HEK293 (cell line): Measurements from ENCODE around the gene PCDH9.

Source experiments
- CTCF ChIA-PET: fragments of 350-600 bp; formaldehyde crosslinking; extraction: SDS; loops from one replicate; lab custom pipeline; 2021; ENCODE audit warnings: antibody characterized with exemption; lab: Yijun Ruan, JAX
- POLR2A ChIA-PET: fragments of 300-600 bp; formaldehyde crosslinking; extraction: SDS; loops from one replicate; lab custom pipeline; 2020; ENCODE audit warnings: antibody characterized with exemption, inconsistent platforms; lab: Yijun Ruan, JAX
- H3K27ac ChIP-seq: fragments of 200-500 bp; sonication (Bioruptor generic); 2 replicates; pipeline ENCODE4 v1.5.1; 2014; ENCODE audit warnings: low read depth, low read length, control low read depth, inconsistent platforms; ENCODE audit errors: extremely low read depth
- H3K36me3 ChIP-seq, 2 experiments: fragments of 200-500 bp in 1 of 2; sonication (Bioruptor generic) in 1 of 2; 1 replicate in 1 of 2; 2 replicates in 1 of 2; pipeline ENCODE4 v1.5.1; 2014 to 2017; ENCODE audit warnings: inconsistent platforms in 2 of 2, low read length in 2 of 2; ENCODE audit not compliant: control insufficient read depth in 2 of 2, insufficient read depth in 1 of 2
- H3K4me1 ChIP-seq: fragments of 200-500 bp; sonication (Bioruptor generic); 2 replicates; pipeline ENCODE4 v1.5.1; 2014; ENCODE audit warnings: mild to moderate bottlenecking, low read length, inconsistent platforms; ENCODE audit not compliant: control insufficient read depth, insufficient read depth
- H3K4me3 ChIP-seq: 2 replicates; pipeline ENCODE4 v1.5.1; 2011; ENCODE audit warnings: low read depth, mild to moderate bottlenecking, control low read depth, low read length, moderate library complexity
- H3K9me3 ChIP-seq: fragments of 200-500 bp; sonication (Bioruptor generic); 2 replicates; pipeline ENCODE4 v1.5.1; 2014; ENCODE audit warnings: low read depth, low read length, inconsistent platforms; ENCODE audit not compliant: control insufficient read depth, insufficient read depth
- ATF2 ChIP-seq: fragments of 450-650 bp; formaldehyde crosslinking; IDR thresholded peaks from 2 replicates; pipeline ENCODE4 v1.5.1; 2016; ENCODE audit warnings: missing biosample characterization, missing genetic modification characterization, low read depth
- EGR2 ChIP-seq: fragments of 450-650 bp; formaldehyde crosslinking; IDR thresholded peaks from 2 replicates; pipeline ENCODE4 v1.5.1; 2016; ENCODE audit warnings: low read depth, missing biosample characterization, missing genetic modification characterization
- INSM2 ChIP-seq: fragments of 450-650 bp; formaldehyde crosslinking; IDR thresholded peaks from 2 replicates; pipeline ENCODE4 v1.5.1; 2016; ENCODE audit warnings: missing biosample characterization, missing genetic modification characterization
- PRDM4 ChIP-seq: fragments of 450-650 bp; formaldehyde crosslinking; IDR thresholded peaks from 2 replicates; pipeline ENCODE4 v1.5.1; 2017; ENCODE audit warnings: missing biosample characterization, missing genetic modification characterization
- SCRT2 ChIP-seq: fragments of 450-650 bp; formaldehyde crosslinking; IDR thresholded peaks from 2 replicates; pipeline ENCODE4 v1.5.1; 2016; ENCODE audit warnings: missing biosample characterization, missing genetic modification characterization
- TCF7L2 ChIP-seq: IDR thresholded peaks from 2 replicates; pipeline ENCODE4 v1.6.1; 2011; ENCODE audit warnings: low read depth, mild to moderate bottlenecking, inconsistent platforms, low read length, moderate library complexity, borderline replicate concordance
- TRIM28 ChIP-seq: IDR thresholded peaks from 2 replicates; pipeline ENCODE4 v1.6.1; 2011; ENCODE audit warnings: low read length, control low read depth, borderline replicate concordance
- ZBTB48 ChIP-seq: fragments of 450-650 bp; formaldehyde crosslinking; IDR thresholded peaks from 2 replicates; pipeline ENCODE4 v1.5.1; 2016; ENCODE audit warnings: missing biosample characterization, missing genetic modification characterization
- ZFP69B ChIP-seq: fragments of 450-650 bp; formaldehyde crosslinking; IDR thresholded peaks from 2 replicates; pipeline ENCODE4 v1.5.1; 2016; ENCODE audit warnings: missing biosample characterization, missing genetic modification characterization
- ZNF133 ChIP-seq: fragments of 450-650 bp; formaldehyde crosslinking; IDR thresholded peaks from 2 replicates; pipeline ENCODE4 v1.5.1; 2016; ENCODE audit warnings: missing biosample characterization, missing genetic modification characterization
- ZNF211 ChIP-seq: fragments of 450-650 bp; formaldehyde crosslinking; IDR thresholded peaks from 2 replicates; pipeline ENCODE4 v1.5.1; 2016; ENCODE audit warnings: low read depth, missing biosample characterization, missing genetic modification characterization
- ZNF350 ChIP-seq: fragments of 450-650 bp; formaldehyde crosslinking; IDR thresholded peaks from 2 replicates; pipeline ENCODE4 v1.5.0; 2017; ENCODE audit warnings: missing biosample characterization, mild to moderate bottlenecking, missing genetic modification characterization
- ZNF354C ChIP-seq: fragments of 450-650 bp; formaldehyde crosslinking; IDR thresholded peaks from 2 replicates; pipeline ENCODE4 v1.5.1; 2016; ENCODE audit warnings: missing biosample characterization, missing genetic modification characterization, low read depth, borderline replicate concordance
- ZNF549 ChIP-seq: fragments of 450-650 bp; IDR thresholded peaks from 2 replicates; pipeline ENCODE4 v1.5.1; 2018; ENCODE audit warnings: missing biosample characterization, missing genetic modification characterization, mild to moderate bottlenecking, inconsistent platforms, moderate library complexity
- ZNF610 ChIP-seq: fragments of 450-650 bp; formaldehyde crosslinking; IDR thresholded peaks from 2 replicates; pipeline ENCODE4 v1.5.1; 2016; ENCODE audit warnings: missing biosample characterization, missing genetic modification characterization, borderline replicate concordance
- ZNF658 ChIP-seq: fragments of 450-650 bp; formaldehyde crosslinking; IDR thresholded peaks from 2 replicates; pipeline ENCODE4; 2016; ENCODE audit warnings: missing biosample characterization, missing genetic modification characterization
- ZNF707 ChIP-seq: fragments of 450-650 bp; formaldehyde crosslinking; IDR thresholded peaks from 2 replicates; pipeline ENCODE4 v1.5.1; 2016; ENCODE audit warnings: missing biosample characterization, missing genetic modification characterization
- TF ChIP-seq, protein P1 (sequence below): fragments of 450-650 bp; formaldehyde crosslinking; IDR thresholded peaks from 2 replicates; pipeline ENCODE4 v1.5.1; 2016; ENCODE audit warnings: missing biosample characterization, missing genetic modification characterization

PCDH9 gene

GRCh38 chr13:66427458-66427861 lies 802.7 kb downstream of the PCDH9 start (continued):
- TF ChIP-seq EGR2 (tag by site-specific recombination), result no peak

GRCh38 chr13:66425741-66426140 lies 804.4 kb downstream of the PCDH9 start:
- ChIA-PET POLR2A (no interaction called here), CTCF (interaction anchor here (0.6 kb wide), 1 partner anchor 52 kb away, joined by 3 read pairs; no protein-coding TSS in a partner anchor)
- Histone ChIP-seq H3K4me3 (no peak overlapping the region), H3K4me1 (no peaks in the 10 kb centered on the region), H3K9me3 (no peaks in the 10 kb centered on the region), H3K36me3 (no peaks in the 10 kb centered on the region), H3K27ac (no peak overlapping the region)
- TF ChIP-seq ZNF350 (tag by site-specific recombination) (no peak), ZNF549 (tag by site-specific recombination) (no peak), ATF2 (tag by site-specific recombination) (peak; percentile 52; the same call in 1 of the 2 replicates)

- Histone ChIP-seq H3K4me3 (no peak overlapping the region), H3K36me3 (no peaks in the 10 kb centered on the region), H3K9me3 (no peaks in the 10 kb centered on the region), H3K27ac (no peak overlapping the region), H3K4me1 (no peaks in the 10 kb centered on the region)
- ChIA-PET POLR2A (no interaction called here), CTCF (interaction anchor here (0.6 kb wide), 1 partner anchor 1010 kb away, joined by 3 read pairs; no protein-coding TSS in a partner anchor)
- TF ChIP-seq INSM2 (tag by site-specific recombination) (no peak), SCRT2 (peak; percentile 15; the same call in 1 of the 2 replicates)
These were observed 805.7 kb downstream of the PCDH9 start for GRCh38 chr13:66424422-66424821.

GRCh38 chr13:66415444-66415843 lies 814.7 kb downstream of the PCDH9 start:
- no peak overlapping the region for H3K4me3 ChIP-seq
- H3K36me3 ChIP-seq, result no peaks in the 10 kb centered on the region
- H3K9me3 ChIP-seq, result no peaks in the 10 kb centered on the region
- TF ChIP-seq TRIM28, result peak; percentile 92
- peak; percentile 74 for TF ChIP-seq ZNF133 (tag by site-specific recombination)
- TF ChIP-seq, protein P1, sequence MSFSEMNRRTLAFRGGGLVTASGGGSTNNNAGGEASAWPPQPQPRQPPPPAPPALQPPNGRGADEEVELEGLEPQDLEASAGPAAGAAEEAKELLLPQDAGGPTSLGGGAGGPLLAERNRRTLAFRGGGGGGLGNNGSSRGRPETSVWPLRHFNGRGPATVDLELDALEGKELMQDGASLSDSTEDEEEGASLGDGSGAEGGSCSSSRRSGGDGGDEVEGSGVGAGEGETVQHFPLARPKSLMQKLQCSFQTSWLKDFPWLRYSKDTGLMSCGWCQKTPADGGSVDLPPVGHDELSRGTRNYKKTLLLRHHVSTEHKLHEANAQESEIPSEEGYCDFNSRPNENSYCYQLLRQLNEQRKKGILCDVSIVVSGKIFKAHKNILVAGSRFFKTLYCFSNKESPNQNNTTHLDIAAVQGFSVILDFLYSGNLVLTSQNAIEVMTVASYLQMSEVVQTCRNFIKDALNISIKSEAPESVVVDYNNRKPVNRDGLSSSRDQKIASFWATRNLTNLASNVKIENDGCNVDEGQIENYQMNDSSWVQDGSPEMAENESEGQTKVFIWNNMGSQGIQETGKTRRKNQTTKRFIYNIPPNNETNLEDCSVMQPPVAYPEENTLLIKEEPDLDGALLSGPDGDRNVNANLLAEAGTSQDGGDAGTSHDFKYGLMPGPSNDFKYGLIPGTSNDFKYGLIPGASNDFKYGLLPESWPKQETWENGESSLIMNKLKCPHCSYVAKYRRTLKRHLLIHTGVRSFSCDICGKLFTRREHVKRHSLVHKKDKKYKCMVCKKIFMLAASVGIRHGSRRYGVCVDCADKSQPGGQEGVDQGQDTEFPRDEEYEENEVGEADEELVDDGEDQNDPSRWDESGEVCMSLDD, result no peak
- no peak overlapping the region for H3K27ac ChIP-seq
- no peaks in the 10 kb centered on the region for H3K4me1 ChIP-seq
- ChIA-PET CTCF (no interaction called here), POLR2A (no interaction called here)

- Histone ChIP-seq H3K4me3 (no peak overlapping the region), H3K4me1 (no peaks in the 10 kb centered on the region), H3K9me3 (no peaks in the 10 kb centered on the region), H3K27ac (no peak overlapping the region), H3K36me3 (no peaks in the 10 kb centered on the region)
- ChIA-PET CTCF (no interaction called here), POLR2A (no interaction called here)
- TF ChIP-seq ZNF610 (no peak), ZNF211 (tag by site-specific recombination) (no peak), ZNF354C (tag by site-specific recombination) (no peak), ZFP69B (tag by site-specific recombination) (no peak), TCF7L2 (peak; percentile 91), ZNF707 (tag by site-specific recombination) (no peak), ZNF658 (tag by site-specific recombination) (no peak), ZBTB48 (tag by site-specific recombination) (no peak), PRDM4 (peak; percentile 50)
These were observed 815.9 kb downstream of the PCDH9 start for GRCh38 chr13:66414066-66414800.
